Myocyte (in vitro differentiated cells): Measurements from ENCODE around the gene CD164. TPM values are rescaled to one million over a fixed set of nuclear protein-coding genes. Genes with fewer than 3 reads are reported as not detected.
"Not testable (repeated sequence)": the region's sequence is repeated elsewhere in the genome, so short reads cannot be mapped to it uniquely, and the experiment has no call there.

ENCODE experiments used
- DNase-seq: peaks from one replicate; pipeline ENCODE4 v3.0.0-alpha.2; 2012; ENCODE audit warnings: low read depth
- total RNA-seq: library from RNA; depleted of rRNA; stranded (reverse); fragments of >200 nt; gene quantifications from 2 replicates; pipeline ENCODE4 v1.2.3, GENCODE V29; 2014

Gene CD164
- total RNA-seq, 1 donor from 2014 or later, result 161 TPM

DNA sequence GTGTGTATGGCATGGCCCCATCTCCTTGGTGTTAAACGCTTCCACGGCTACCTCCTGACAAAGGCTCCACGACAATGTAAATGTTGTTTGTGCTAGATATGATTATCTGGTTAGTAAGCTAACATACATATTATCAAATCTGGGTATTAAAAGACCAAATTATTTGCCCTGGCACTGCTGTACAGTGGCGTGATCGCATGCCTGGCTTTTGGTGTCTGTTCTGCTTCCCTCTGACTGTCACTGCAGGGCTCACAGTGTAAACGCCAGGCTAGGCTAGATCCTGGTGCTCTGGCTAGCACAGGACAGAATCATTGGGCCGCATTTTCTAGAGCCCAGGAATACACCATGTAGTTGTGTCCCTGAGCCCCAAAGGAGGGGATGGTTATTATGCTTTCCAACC lies 38.7 kb downstream of the CD164 start:
- DNase-seq, result no peak

DNA sequence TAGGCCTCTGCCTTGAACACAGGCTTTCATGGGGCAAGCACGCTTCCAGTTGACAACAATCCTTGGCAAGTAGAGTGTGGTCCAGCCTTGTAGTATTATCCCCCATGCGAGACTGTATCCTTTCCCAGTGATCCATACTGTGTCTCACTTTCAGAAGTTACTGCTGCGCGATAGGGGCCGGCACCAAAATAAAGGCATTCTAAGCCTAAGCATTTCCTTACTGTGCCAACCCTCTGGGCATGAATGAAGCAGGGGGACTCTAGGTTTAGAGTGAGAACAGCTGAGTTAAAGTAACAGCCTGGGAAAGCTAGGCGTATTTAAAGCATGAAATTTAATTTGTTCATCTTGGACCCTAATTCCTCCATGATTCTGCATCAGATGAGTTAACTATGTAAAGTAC lies 39.4 kb downstream of the CD164 start:
- no peak for DNase-seq

DNA sequence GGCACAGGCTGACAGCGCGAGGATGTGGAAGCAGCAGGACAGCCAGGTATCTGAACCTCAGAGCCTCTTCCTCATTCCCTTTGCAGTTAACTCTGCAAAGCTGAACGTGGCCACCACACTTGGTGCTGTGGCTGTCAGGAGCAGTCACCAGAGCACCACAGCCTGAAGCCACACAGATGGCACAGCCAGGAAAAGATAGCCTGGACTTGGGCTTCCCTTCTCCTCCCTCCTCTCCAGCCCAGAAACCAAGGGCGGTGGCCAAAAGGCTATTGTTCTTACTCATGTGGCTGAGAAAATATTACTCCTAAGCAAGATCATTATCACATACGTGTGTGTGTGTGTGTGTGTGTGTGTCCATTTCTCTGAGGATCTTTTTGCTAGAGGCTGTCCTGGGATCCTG lies 39.8 kb downstream of the CD164 start:
- peak; percentile 43 for DNase-seq

DNA sequence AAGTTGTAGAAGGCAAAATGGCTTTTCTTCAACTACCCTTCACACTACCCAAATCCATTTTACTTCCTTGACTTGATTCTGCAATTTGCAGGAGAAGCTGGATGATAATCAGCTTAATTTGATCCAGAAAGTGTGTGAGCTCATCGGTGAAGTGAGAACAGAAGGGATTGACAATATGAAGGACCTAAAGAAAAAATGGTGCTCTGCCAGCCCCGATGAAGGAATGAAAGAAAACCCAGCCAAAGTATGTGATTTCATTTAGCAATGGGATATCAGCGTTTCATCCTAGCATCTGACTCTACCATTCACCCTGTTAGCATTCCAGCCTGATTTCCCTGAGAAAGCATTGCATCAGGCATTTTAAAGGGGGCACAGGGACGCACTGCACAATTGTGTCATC lies 41.5 kb downstream of the CD164 start:
- no peak for DNase-seq

DNA sequence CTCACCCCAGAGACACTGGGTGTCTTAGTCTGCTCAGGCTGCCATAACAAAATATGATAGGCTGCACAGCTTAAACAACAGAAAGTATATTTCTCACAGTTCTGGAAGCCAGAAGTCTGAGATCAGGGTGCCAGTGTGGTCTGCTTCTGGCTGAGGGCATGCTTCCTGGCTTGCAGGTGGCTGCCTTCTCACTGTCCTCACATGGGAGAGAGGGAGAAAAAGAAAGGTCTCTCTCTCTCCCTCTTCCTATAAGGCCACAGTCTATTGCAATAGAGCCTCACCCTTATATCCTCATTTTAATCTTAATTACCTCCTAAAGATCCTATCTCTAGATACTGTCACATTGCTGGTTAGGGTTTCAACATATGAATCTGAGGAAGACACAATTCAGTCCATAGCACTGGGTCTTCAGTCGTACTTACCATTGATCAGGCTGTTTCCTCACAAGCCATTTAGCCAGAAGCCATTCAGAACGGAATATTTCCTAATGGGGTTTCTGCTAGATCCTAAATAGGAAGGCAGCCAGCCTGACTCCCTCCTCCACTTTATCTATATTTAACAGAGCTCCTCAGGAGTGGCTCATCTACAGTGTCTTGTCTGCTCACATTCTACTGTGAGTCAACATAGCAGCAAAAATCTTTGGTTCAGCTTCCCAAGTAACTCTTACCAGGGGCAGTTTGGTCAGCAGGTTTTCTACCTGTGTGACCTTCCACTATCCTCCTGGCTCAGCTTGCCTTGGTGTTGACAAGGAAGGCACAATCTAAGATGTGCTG lies 42.2 kb downstream of the CD164 start:
- DNase-seq, result no peak

DNA sequence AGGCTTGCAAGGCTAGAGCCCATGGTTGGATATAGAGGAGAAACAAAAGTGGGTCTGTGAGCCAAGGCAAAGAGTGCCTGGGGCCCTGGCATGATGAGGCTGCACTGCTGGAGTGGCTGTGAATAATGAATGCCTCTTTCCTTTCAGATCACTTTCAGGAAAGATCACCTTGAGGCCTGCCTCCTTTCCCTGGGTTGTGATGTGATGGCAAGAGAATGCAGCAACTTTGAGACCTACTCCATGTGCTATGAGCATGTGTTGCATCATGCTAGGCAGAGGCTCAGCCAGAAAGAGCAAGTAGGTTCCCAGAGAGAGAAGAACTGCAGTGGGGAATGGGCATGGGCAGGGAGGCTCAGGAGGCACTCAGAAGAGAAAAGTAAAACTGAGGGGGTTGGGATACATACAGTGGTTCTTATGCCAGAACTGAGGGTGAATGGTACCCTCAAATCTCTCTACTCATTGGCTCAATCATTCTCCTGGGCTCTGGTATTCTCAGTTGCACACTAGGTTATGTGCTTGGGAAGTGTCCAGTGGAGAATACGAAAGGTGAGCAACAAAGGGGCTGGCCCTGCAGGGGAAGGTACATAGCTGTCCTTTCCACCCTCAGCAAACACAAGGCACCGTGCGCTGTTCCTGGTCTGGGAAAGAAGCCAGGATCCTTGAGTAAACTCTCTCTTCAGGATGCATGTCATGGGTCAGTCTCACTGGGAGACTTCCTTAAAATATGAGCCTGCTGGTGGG lies 45.9 kb downstream of the CD164 start:
- DNase-seq, result no peak

DNA sequence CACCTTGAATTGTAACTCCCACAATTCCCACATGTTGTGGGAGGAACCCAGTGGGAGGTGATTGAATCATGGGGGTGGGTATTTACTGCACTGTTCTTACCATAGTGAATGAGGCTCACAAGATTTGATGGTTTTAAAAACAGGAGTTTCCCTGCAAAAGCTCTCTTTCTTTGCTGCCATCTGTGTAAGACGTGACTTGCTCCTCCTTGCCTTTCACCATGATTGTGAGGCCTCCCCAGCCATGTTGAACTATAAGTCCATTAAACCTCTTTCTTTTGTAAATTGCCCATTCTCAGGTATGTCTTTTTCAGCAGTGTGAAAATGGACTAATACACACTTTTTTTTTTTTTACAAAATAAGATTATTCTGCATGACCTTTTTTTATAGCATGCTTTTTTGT lies 48.4 kb downstream of the CD164 start:
- DNase-seq, result not testable (repeated sequence)

DNA sequence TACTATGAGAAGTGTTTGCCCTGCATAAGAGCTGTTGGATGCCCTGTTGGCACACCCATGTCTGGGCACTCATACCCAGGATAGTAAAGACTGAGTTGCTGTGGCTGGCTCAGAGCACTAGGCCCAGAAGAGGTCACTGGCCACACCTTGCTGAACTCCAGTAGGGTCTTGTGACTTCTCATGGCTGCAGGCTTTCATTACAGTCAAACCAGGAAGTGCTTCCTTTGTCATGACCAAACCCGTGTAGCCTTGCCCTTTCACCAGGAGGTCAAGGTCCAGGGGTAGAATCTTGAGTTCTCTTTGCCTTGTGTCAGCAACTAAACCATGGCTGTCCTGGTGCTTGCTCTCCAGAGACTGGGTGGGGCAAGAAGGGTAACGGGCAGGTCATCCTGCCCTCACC lies 49.5 kb downstream of the CD164 start:
- DNase-seq, result no peak

DNA sequence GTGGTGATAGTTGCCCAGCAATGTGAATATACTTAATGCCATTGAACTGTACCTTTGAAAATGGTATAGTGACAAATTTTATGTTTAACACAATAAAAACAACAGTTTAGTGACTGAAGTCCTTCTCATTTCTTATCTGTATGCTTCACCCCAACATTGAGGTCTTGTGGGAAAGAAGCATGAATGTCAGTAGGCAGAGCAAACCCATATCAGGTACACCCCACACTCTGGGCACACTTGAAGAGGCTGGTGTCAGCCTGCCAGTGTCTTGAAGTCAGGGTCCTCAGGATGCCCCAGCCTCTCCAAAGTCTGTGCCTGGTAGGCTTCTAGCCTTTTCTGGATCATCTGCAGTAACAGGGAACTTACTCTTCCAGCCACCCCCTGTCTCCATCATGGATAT lies 51.2 kb downstream of the CD164 start:
- no peak for DNase-seq

DNA sequence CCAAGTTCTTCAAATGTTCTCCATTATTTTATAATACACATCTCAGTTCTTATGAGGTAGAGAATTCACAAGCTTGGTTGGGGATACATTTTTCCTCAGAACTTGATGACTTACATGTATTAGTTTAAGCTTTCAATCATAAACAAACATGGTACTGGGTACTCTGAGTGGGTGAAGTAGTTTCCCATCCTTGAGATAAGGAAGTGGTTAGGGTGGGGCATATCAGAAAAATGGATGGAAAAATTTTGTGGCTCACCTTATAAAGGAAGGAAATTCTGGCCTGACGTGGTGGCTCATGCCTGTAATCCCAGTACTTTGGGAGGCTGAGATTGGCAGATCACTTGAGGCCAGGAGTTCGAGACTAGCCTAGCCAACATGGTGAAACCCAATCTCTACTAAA lies 52.0 kb downstream of the CD164 start:
- DNase-seq, result no peak

DNA sequence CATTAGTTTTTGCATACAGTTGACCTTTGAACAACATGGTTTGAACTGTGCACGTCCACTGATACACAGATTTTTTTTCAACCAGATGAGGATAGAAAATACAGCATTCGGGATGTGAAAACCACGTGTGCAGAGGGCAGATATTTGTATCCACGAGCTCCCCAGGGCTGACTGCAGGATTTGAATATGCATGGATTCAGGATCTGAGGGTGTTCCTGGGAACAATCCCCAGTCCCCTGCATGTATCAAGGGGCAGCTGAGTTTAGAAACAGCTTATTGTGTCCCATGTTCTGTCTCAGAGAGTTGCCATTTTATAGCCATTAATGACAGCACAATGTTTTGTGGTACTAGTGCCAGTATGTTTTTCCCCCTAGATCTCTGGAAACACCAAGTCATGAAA lies 53.6 kb downstream of the CD164 start:
- no peak for DNase-seq

DNA sequence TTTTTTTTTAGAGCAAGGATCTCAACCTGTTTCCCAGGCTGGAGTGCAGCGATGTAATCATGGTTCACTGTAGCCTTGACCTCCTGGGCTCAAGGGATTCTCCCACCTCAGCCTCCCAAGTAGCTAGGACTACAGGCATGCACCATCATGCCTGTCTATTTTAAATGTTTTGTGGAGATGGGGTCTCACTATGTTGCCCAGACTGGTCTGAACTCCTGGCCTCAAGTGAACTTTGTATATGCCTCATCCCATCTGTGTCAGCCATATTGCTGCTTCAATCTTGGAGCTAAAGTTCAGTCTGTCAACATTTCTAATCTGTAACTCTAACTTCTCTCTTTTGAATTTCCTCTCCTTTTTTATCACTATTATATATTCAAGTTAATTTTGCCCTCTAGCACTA lies 54.3 kb downstream of the CD164 start:
- no peak for DNase-seq

DNA sequence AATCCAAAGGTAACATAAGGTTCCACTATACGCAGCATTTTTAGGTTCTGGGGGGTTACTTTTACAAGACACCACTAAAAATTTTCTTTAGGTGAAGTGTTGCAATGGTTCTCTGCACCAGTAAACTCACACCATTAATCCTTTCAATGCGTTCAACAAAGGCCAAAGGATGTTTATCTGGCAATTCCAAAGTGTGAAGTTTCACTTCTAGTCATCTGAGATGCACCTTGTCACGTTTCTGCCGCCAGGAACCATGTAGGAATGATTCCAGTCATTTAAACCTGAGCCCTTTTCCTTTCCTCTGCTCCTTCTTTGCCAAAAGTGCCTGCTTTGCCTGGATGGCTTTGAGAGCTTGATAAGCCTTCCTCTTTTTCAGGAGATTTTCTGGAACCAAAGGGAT lies 54.8 kb downstream of the CD164 start:
- no peak for DNase-seq

DNA sequence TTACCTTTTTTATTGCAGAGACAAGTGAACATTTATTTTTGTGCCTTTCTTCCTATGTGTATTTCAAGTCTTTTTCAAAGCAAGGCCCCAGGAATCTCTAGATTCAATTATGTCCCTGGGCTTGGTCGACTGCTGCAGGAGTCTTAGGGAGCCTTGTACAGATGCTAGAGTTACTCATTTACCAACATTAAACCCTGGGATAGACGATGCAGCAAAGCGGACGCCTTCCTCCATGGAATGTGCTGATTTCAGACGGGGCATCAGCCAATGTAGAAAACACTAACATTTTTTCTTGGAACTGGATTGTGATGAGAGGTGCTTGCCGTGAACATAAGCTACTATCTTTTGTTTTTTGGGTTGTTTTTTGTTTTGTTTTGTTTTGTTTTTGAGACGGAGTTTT lies 55.9 kb downstream of the CD164 start:
- no peak for DNase-seq

DNA sequence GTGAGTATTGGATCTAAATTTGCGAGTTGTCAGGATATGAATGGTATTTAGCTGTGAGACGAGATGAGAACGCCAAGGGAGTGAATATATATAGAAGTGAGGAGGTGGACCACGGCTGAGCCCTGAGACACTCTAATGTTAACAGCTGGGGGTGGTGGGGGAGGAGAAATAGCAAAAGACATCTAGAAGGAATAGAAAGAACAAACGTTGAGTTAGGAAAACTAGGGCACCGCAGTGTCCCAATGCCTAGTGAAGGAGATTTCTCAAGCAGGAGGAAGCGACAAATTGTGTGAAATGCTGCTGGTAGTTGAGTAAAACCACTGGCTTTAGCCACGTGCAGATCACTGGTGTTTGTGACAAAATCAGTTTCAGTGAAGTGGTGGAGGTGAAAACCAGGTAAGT lies 56.9 kb downstream of the CD164 start:
- no peak for DNase-seq

DNA sequence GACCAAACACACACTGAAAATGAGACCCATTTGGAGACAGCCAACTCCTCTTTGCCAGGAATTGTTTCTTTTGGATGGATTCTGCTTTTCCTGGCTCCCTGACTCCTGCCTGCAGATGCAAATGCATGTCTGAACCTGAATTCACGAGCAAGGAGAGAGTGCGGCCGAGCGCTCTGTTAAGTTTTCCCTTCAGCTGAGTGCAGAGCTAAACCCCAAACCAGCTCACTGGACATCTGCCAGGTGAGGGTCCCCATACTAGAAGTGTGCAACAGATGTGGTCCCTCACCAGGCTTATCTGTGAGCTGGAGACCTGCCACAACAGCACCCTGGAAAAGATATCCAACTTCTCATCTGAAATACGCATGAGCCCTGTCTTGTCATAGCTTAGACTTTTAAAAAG lies 59.0 kb downstream of the CD164 start:
- DNase-seq, result no peak

DNA sequence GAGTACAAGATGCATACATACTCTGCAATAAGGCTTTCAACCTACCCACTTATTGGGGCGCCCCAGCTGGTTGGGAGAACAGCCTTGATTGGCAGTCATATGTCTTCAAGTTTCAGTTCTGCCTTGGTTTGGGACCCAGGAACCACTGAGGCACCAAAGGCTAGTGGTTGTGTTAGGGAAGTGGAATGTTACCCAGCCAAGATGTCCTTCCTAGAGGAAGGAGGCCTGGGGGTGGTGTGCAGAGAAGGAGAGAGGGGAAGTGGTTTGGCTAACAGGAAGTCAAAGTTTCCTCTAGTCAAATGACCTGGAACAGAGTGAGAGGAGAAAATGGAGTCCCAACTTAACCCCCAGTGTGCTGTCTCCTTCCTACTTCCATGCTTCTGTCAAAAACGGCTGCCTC lies 59.4 kb downstream of the CD164 start:
- DNase-seq, result no peak

DNA sequence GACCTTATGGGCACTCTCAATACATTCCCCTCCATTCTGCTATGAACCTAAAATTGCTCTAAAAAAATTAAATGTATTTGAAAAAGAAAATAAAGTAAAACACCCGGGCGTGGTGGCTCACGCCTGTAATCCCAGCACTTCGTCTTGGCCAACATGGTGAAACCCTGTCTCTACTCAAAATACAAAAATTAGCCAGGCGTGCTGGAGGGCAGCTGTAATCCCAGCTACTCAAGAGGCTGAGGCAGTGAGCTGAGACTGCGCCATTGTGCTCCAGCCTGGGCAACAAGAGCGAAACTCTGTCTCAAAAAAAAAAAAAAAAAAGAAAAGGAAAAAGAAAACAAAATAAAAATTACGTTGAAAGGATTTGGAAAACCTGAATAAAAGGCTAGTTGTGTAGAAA lies 60.5 kb downstream of the CD164 start:
- no peak for DNase-seq

DNA sequence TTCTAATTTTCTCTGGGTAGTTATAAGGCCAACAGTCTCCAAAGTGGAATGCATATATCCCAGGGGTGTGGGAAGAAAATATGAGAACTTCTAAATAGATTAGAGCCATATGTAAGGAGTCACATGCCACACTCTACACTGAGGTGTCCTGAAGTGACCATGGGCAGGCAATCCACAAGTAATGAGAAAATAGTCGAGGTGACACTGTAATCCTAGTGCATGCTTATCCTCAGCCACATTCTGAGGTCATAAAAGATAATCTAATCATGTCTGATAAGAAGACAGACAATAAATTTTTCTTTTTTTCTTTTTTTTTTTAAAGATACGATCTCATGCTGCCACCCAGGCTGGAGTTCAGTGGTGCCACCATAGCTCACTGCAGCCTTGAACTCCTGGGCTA lies 62.2 kb downstream of the CD164 start:
- DNase-seq, result no peak

DNA sequence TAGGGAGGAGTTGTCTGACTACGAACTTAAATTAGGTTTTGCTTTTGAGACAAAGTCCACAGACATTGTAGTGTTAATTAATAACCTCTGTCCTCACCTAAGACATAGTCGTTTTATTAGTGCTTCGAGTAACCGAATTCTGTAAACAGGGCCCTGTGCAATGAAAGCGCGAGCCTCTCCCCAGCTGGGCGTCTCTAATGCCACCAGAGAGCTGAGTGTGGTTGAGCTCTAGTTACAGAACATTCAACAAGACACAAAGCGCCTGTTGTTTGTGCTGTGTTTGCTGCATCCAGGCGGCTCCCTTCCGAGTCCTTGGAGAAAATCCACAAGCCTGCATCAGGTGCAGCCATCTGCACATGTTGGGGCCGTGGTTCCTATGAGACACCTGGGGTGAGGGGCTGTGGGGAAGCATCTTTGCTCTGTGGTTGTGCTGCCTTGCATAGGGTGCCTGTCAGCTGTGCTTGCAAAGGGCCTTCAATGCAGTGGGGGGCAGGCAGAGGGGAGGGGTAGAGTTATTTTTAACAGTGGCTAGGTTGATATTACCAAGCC lies 63.9 kb downstream of the CD164 start:
- peak; percentile 93 for DNase-seq

DNA sequence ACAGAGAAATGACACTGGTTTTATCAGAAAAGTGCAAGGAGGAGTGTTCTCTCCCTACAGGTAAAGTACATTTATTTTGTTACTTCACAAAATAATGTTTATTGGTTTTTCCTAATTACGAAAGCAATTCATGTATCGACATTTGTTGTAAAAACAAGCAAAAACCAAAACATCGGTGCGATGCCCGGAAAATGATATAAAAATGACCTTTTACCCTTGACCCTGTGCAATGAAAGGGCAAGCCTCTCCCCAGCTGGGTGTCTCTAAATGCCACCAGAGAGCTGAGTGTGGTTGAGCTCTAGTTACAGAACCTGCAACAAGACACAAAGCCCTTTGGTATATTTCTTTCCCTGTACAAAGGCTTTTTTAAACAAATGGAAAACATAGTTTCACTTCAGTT lies 65.4 kb downstream of the CD164 start:
- no peak for DNase-seq
